GM12864 (cell line): ENCODE measurements around the gene GNG8.
A peak's percentile ranks its signal among the peaks of the same experiment; 100 is the strongest.

Experiments
- DNase-seq: peaks from one replicate; pipeline ENCODE4 v3.0.0-alpha.2; 2011; ENCODE audit warnings: low read depth
- H3K4me3 ChIP-seq: 2 replicates; pipeline ENCODE4 v1.5.1; 2011; ENCODE audit warnings: mild to moderate bottlenecking, low read depth, low read length, control low read depth
- CTCF ChIP-seq: IDR thresholded peaks from 2 replicates; pipeline ENCODE4 v1.5.1; 2011; ENCODE audit warnings: low read depth, mild to moderate bottlenecking, moderate library complexity, low read length, control low read depth, inconsistent platforms; ENCODE audit errors: missing control alignments

GNG8 gene

GRCh38 chr19:46644720-46645119 lies 8.7 kb upstream of the GNG8 start:
- H3K4me3 ChIP-seq, result no peak overlapping the region
- no peak for TF ChIP-seq CTCF
- DNase-seq, result no peak

DNA sequence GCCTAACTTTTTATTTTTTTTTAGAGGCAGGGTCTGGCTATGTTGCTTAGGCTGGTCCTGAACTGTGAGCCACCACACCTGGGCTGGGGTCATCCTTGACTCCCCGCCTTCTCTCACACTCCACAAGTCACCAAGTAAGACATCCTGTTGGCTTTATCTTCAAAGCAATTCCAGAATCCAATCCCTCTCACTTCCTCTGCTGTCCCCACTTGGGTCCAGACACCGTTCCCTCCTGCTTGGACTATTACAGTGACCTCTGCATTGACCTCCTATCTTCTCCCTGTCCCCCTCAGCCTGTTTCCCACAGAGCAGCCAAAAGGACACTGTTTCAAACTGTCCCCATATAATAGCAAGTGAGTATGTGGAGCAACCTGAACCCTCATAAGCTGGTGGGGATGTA lies 4.7 kb upstream of the GNG8 start:
- no peak overlapping the region for H3K4me3 ChIP-seq
- no peak for TF ChIP-seq CTCF
- no peak for DNase-seq

- DNase-seq, result no peak
- H3K4me3 ChIP-seq, result peak overlapping the region; percentile 48
- no peak for TF ChIP-seq CTCF
Measured at GRCh38 chr19:46639358-46640182, 3.6 kb upstream of the GNG8 start.

- no peak for DNase-seq
- no peak overlapping the region for H3K4me3 ChIP-seq
- no peak for TF ChIP-seq CTCF
Measured at GRCh38 chr19:46637224-46637623, 1.2 kb upstream of the GNG8 start.

- TF ChIP-seq CTCF, result no peak
- DNase-seq, result no peak
- no peak overlapping the region; the same call in 1 of the 2 replicates for H3K4me3 ChIP-seq
Measured at GRCh38 chr19:46634656-46635218, 1.3 kb downstream of the GNG8 start.

DNA sequence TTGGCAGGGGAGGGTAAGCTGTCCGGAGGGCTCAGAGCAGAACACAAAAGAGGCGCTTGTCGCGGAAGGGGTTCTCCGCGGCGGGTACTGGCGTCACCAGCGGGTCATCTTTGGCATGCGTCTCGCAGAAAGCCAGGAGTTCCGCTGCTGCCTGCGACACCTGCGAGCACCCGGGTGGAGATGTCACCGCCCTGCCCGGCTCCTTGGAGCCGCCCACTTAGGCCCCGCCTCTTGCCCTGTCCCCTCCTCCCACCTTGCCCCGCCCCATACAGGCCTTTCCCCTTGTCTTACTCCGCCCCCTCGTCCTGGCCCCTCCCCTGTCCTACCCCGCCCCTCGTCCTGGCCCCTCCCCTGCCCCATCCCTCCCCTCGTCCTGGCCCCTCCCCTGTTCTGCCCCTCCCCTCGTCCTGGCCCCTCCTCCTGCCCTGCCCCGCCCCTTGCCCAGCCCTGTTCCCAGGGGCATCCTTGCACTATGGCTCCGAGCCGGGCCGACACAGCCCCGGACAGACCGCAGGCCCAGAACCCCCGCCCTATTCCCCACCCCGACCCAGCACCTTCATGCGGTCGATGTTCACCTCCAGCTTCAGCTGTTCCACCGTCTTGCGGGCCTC lies 1.9 kb downstream of the GNG8 start:
- peak overlapping the region; percentile 34 for H3K4me3 ChIP-seq
- TF ChIP-seq CTCF, result no peak
- peak; percentile 64 for DNase-seq
